ENCODE results near the gene PKMYT1. TPM values are rescaled to one million over a fixed set of nuclear protein-coding genes. Genes with fewer than 3 reads are reported as not detected.

The PKMYT1 gene
- total and polyA plus RNA-seq, 9 of the 15 experiments (the other 6 are each of a cell fraction or from before 2014, with no cell fraction given) = 8.7 to 201 (median 37.8) TPM

DNA sequence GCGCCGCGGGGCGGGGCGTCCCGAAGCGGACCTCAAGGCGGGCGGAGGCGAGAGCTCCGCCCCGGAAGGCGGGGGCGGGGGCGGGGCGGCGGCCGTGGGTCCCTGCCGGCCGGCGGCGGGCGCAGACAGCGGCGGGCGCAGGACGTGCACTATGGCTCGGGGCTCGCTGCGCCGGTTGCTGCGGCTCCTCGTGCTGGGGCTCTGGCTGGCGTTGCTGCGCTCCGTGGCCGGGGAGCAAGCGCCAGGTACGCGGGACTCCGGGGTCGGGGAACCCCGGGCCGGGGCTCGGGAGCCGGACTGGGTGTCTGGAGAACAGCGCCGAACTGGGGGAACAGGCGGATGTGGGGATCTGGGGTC, 40.0 kb upstream of the PKMYT1 start, which contains the start of gene TNFRSF12A (continued):
- TF ChIP-seq, protein P1, sequence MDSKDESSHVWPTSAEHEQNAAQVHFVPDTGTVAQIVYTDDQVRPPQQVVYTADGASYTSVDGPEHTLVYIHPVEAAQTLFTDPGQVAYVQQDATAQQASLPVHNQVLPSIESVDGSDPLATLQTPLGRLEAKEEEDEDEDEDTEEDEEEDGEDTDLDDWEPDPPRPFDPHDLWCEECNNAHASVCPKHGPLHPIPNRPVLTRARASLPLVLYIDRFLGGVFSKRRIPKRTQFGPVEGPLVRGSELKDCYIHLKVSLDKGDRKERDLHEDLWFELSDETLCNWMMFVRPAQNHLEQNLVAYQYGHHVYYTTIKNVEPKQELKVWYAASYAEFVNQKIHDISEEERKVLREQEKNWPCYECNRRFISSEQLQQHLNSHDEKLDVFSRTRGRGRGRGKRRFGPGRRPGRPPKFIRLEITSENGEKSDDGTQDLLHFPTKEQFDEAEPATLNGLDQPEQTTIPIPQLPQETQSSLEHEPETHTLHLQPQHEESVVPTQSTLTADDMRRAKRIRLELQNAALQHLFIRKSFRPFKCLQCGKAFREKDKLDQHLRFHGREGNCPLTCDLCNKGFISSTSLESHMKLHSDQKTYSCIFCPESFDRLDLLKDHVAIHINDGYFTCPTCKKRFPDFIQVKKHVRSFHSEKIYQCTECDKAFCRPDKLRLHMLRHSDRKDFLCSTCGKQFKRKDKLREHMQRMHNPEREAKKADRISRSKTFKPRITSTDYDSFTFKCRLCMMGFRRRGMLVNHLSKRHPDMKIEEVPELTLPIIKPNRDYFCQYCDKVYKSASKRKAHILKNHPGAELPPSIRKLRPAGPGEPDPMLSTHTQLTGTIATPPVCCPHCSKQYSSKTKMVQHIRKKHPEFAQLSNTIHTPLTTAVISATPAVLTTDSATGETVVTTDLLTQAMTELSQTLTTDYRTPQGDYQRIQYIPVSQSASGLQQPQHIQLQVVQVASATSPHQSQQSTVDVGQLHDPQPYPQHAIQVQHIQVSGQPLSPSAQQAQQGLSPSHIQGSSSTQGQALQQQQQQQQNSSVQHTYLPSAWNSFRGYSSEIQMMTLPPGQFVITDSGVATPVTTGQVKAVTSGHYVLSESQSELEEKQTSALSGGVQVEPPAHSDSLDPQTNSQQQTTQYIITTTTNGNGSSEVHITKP (IDR thresholded peaks at IDR 0.05; ENCODE audit: partially characterized antibody) = no peak
- TF ChIP-seq EZH2 (IDR thresholded peaks at IDR 0.05; ENCODE audit: borderline replicate concordance, low read depth, low read length) = no peak
- TF ChIP-seq NCOA6 (IDR thresholded peaks at IDR 0.05) = no peak
- TF ChIP-seq ZNF212 (CRISPR knock-in tag; IDR thresholded peaks at IDR 0.05) = no peak
- no peak for TF ChIP-seq NFRKB (IDR thresholded peaks at IDR 0.05; ENCODE audit: low read depth)

DNA sequence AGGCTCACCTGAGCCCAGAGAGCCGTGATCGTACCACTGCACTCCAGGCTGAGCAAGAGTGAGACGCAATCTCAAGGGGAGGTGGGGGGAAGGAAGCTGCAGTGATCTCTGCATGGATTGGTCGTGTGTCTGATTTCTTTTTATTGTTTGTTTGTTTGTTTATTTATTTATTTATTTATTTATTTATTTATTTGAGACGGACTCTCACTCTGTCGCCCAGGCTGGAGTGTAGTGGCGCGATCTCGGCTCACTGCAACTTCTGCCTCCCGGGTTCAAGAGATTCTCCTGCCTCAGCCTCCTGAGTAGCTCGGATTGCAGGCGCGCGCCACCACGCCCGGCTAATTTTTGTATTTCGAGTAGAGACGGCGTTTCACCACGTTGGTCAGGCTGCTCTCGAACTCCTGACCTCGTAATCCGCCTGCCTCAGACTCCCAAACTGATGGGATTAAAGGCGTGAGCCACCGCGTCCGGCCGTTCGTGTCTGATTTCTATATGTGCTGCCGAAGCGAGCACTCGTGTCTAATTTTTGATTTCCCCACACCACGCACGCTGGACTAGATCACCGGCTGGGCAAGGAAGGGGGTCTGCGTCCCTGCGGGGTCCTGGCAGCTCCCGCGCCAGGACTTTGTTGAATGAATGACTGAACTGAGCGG, 39.5 kb upstream of the PKMYT1 start:
- Histone ChIP-seq H3K4me1 (replicated peaks in 1 of 2; ENCODE audit: control insufficient read depth in 2 of 2, insufficient read depth in 2 of 2, low read length in 2 of 2) (peaks cover 38 to 91% of the 10 kb centered on the region in 2 experiments), H3K4me3 (peak overlapping the region; percentile 82), H3K9me3 (replicated peaks; ENCODE audit: control insufficient read depth, insufficient read depth, low read depth, low read length) (no peaks in the 10 kb centered on the region), H3K27me3 (ENCODE audit: control insufficient read depth in 2 of 2, insufficient read depth in 2 of 2, low read length in 2 of 2) (no peaks in the 10 kb centered on the region), H2AFZ (ENCODE audit: low read depth, low read length) (peak overlapping the region; percentile 97), H3K27ac (ENCODE audit: extremely low read depth, low read depth, low read length) (peak overlapping the region; percentile 90), H3K79me2 (ENCODE audit: control insufficient read depth, insufficient read depth, low read length) (peaks cover 37% of the 10 kb centered on the region), H3K36me3 (ENCODE audit: control insufficient read depth, insufficient read depth, low read length) (peaks cover 15% of the 10 kb centered on the region; the same call in 2 of the 3 replicates), H3K4me2 (ENCODE audit: insufficient read depth, low read length) (peak overlapping the region; percentile 90), H3K9ac (ENCODE audit: insufficient read depth in 1 of 2, low read depth in 2 of 2, low read length in 2 of 2) (peak overlapping the region; percentile 59 to 94), H4K20me1 (replicated peaks; ENCODE audit: control insufficient read depth, insufficient read depth, low read length) (peaks cover 28% of the 10 kb centered on the region), H3K9me1 (ENCODE audit: control insufficient read depth, insufficient read depth, low read length) (peaks cover 2% of the 10 kb centered on the region)
- FAIRE-seq (no peak), ATAC-seq (no peak), DNase-seq (ENCODE audit: extremely low read depth in 1 of 4, low spot score in 3 of 4) (no peak)
- in situ Hi-C loops (cut with MboI) (no loop called here), intact Hi-C loops (cut with micrococcal nuclease) (loop anchor here (1.0 to 10.0 kb wide), 2 partner anchors 11 to 55 kb away; partner anchors contain the start of genes KREMEN2 and PAQR4)
- no TSS peak for BruUV-seq (replicated peaks)
- POLR2A ChIA-PET = interaction anchor here (0.6 to 3.3 kb wide), 8 partner anchors 10 to 410 kb away, joined by 3 to 29 read pairs (median 4); no protein-coding TSS in a partner anchor
- WGBS (ENCODE audit: insufficient coverage, low coverage, missing lambda C conversion rate) = 25% methylated on average over 36 of the region's 40 CpGs
- CTCF ChIA-PET (ENCODE audit: low intra/inter-chr PET ratio) = interaction anchor here (0.6 kb wide), 1 partner anchor 40 kb away, joined by 6 read pairs; no protein-coding TSS in a partner anchor
- TF ChIP-seq ZFX (CRISPR knock-in tag; IDR thresholded peaks at IDR 0.05) (no peak), SPI1 (IDR thresholded peaks at IDR 0.05; ENCODE audit: borderline replicate concordance, low read depth, low read length) (no peak), SMARCA5 (IDR thresholded peaks at IDR 0.05) (0 out of 2 replicates have a peak, but pooled peaks have one; percentile 15), MYBL2 (IDR thresholded peaks at IDR 0.05; ENCODE audit: low read depth) (no peak), MYBL2 (CRISPR knock-in tag; IDR thresholded peaks at IDR 0.05; ENCODE audit: borderline replicate concordance) (no peak)
- TF ChIP-seq, protein P2, sequence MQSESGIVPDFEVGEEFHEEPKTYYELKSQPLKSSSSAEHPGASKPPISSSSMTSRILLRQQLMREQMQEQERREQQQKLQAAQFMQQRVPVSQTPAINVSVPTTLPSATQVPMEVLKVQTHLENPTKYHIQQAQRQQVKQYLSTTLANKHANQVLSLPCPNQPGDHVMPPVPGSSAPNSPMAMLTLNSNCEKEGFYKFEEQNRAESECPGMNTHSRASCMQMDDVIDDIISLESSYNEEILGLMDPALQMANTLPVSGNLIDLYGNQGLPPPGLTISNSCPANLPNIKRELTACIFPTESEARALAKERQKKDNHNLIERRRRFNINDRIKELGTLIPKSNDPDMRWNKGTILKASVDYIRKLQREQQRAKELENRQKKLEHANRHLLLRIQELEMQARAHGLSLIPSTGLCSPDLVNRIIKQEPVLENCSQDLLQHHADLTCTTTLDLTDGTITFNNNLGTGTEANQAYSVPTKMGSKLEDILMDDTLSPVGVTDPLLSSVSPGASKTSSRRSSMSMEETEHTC (IDR thresholded peaks at IDR 0.05) = 0 out of 2 replicates have a peak, but pooled peaks have one; percentile 10
- TF ChIP-seq, protein P3, sequence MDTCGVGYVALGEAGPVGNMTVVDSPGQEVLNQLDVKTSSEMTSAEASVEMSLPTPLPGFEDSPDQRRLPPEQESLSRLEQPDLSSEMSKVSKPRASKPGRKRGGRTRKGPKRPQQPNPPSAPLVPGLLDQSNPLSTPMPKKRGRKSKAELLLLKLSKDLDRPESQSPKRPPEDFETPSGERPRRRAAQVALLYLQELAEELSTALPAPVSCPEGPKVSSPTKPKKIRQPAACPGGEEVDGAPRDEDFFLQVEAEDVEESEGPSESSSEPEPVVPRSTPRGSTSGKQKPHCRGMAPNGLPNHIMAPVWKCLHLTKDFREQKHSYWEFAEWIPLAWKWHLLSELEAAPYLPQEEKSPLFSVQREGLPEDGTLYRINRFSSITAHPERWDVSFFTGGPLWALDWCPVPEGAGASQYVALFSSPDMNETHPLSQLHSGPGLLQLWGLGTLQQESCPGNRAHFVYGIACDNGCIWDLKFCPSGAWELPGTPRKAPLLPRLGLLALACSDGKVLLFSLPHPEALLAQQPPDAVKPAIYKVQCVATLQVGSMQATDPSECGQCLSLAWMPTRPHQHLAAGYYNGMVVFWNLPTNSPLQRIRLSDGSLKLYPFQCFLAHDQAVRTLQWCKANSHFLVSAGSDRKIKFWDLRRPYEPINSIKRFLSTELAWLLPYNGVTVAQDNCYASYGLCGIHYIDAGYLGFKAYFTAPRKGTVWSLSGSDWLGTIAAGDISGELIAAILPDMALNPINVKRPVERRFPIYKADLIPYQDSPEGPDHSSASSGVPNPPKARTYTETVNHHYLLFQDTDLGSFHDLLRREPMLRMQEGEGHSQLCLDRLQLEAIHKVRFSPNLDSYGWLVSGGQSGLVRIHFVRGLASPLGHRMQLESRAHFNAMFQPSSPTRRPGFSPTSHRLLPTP (IDR thresholded peaks at IDR 0.05; ENCODE audit: borderline replicate concordance, extremely low read depth, insufficient read length) = peak; percentile 35
